Gastrocnemius medialis (tissue), 4 donors: Measurements from ENCODE around the gene NUB1. TPM values are rescaled to one million over a fixed set of nuclear protein-coding genes. Genes with fewer than 3 reads are reported as not detected.
A peak's percentile ranks its signal among the peaks of the same experiment; 100 is the strongest.

ENCODE experiments used
- ATAC-seq, 2 donors: fragments of 150-250 bp; one replicate each; pipeline ENCODE4 v1.9.1; 2016
- DNase-seq, 2 donors: peaks; one replicate each; pipeline ENCODE4 v3.0.0-alpha.2; 2019
- H3K27ac ChIP-seq, 4 donors: fragments of 200-600 bp; sonication (generic); 1 replicate in 1 of 4; 2 replicates in 3 of 4; pipeline ENCODE4 v1.5.1; 2016 to 2018; ENCODE audit warnings: mild to moderate bottlenecking in 2 of 4, moderate library complexity in 1 of 4
- H3K27me3 ChIP-seq, 3 donors: fragments of 200-600 bp; sonication (generic) in 2 of 3; 1 replicate in 1 of 3; 2 replicates in 2 of 3; pipeline versions ENCODE4 v1.5.1 to v1.6.0; 2016 to 2019; ENCODE audit warnings: mild to moderate bottlenecking in 1 of 3, moderate library complexity in 1 of 3
- H3K36me3 ChIP-seq, 2 donors: fragments of 200-600 bp; sonication (generic) in 1 of 2; one replicate each; pipeline ENCODE4 v1.5.1; 2017 to 2018
- H3K4me1 ChIP-seq, 2 donors: fragments of 200-600 bp; sonication (generic) in 1 of 2; one replicate each; pipeline ENCODE4 v1.5.1; 2016 to 2017; ENCODE audit warnings: mild to moderate bottlenecking in 2 of 2
- H3K4me3 ChIP-seq, 4 donors: fragments of 200-600 bp; sonication (generic) in 3 of 4; 1 replicate in 1 of 4; 2 replicates in 3 of 4; pipeline ENCODE4 v1.5.1; 2016 to 2019; ENCODE audit warnings: mild to moderate bottlenecking in 2 of 4
- H3K9me3 ChIP-seq, 3 donors: fragments of 200-600 bp; sonication (generic) in 2 of 3; 1 replicate in 1 of 3; 2 replicates in 2 of 3; pipeline ENCODE4 v1.5.1; 2016 to 2019
- CTCF ChIP-seq, 5 experiments: fragments of 450-650 bp in 3 of 5; fragments of 200-600 bp in 2 of 5; sonication (generic) in 2 of 5; IDR thresholded peaks in 4 of 5; conservative IDR thresholded peaks in 1 of 5; 1 replicate in 4 of 5; 2 replicates in 1 of 5; pipeline ENCODE4 v1.5.1; 2016 to 2019; ENCODE audit warnings: antibody characterized with exemption in 5 of 5, mild to moderate bottlenecking in 3 of 5, moderate library complexity in 3 of 5
- POLR2A ChIP-seq, 2 donors: fragments of 450-650 bp; IDR thresholded peaks; one replicate each; pipeline ENCODE4 v1.6.1; 2017; ENCODE audit warnings: antibody characterized with exemption in 2 of 2, mild to moderate bottlenecking in 2 of 2, moderate library complexity in 2 of 2
- in situ Hi-C, 4 donors: fragments of 200-750 bp; cut with MboI; loops; one replicate each; pipeline versions ENCODE4 v1.15.0 to v1.8.0; 2017; ENCODE audit warnings: low sequenced_read_pairs in 4 of 4
- intact Hi-C: fragments of 100-400 bp; cut with DNase I; formaldehyde crosslinking; loops from one replicate; pipeline ENCODE4 v1.15.1; 2023; ENCODE audit warnings: low total_unique reads
- total RNA-seq, 4 donors: library from RNA; depleted of rRNA; stranded (reverse); fragments of >200 nt; gene quantifications; one replicate each; pipeline versions ENCODE4 v1.1.0 to v1.2.3, GENCODE V29; 2016

Gene NUB1
- total RNA-seq, 4 donors from 2014 or later, result 45.3 to 59.0 (median 49.7) TPM

DNA sequence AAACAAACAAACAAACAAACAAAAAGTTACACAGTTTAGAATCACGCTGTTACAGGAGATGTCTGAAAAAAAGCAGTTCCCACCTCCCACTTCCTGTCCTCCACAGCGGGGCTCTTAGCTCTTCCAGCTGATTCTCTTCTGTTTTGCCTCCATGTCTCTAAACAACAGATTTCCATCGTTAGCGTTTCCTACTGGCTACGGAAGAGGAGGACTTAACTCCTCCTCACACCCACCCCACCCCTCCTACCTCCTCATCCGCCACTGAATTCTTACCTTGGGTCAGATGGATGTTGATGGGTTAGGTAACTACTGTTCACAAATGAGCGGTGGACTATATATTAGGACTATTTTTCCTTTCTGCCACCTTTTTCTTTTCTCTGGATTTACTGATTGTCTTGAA lies 36.8 kb upstream of the NUB1 start:
- DNase-seq (no peak), ATAC-seq (no peak)
- no peak overlapping the region for H3K27ac ChIP-seq
- intact Hi-C loops, result loop anchor here (10.0 kb wide), 2 partner anchors 110 to 410 kb away; no protein-coding TSS in a partner anchor
- no peaks in the 10 kb centered on the region for H3K36me3 ChIP-seq
- peak overlapping the region in 1 of 4 donors; percentile 21 for H3K4me3 ChIP-seq
- peaks cover 10 to 16% (median 15%) of the 10 kb centered on the region in 3 donors for H3K27me3 ChIP-seq
- H3K9me3 ChIP-seq, result no peaks in the 10 kb centered on the region
- peaks cover 0 to 4% of the 10 kb centered on the region in 2 donors for H3K4me1 ChIP-seq
- in situ Hi-C loops, result loop anchor here in 1 of 4 donors (5.0 kb wide), 1 partner anchor 47 kb away; no protein-coding TSS in a partner anchor
- TF ChIP-seq POLR2A (IDR thresholded peaks at IDR 0.05) (no peak), CTCF (IDR thresholded peaks at IDR 0.05 in 4 of 5, conservative IDR thresholded peaks at IDR 0.05 in 1 of 5) (no peak)

GRCh38 chr7:151306374-151306773 lies 35.2 kb upstream of the NUB1 start:
- no peak for TF ChIP-seq POLR2A (IDR thresholded peaks at IDR 0.05)
- Histone ChIP-seq H3K9me3 (no peaks in the 10 kb centered on the region), H3K4me1 (peaks cover 0 to 4% of the 10 kb centered on the region in 2 donors), H3K36me3 (no peaks in the 10 kb centered on the region), H3K4me3 (no peak overlapping the region), H3K27me3 (peaks cover 10 to 16% (median 15%) of the 10 kb centered on the region in 3 donors), H3K27ac (no peak overlapping the region)
- in situ Hi-C loops, result loop anchor here in 1 of 4 donors (5.0 kb wide), 1 partner anchor 46 kb away; no protein-coding TSS in a partner anchor
- no peak for ATAC-seq
- no peak for DNase-seq
- intact Hi-C loops, result loop anchor here (10.0 kb wide), 2 partner anchors 112 to 412 kb away; no protein-coding TSS in a partner anchor

DNA sequence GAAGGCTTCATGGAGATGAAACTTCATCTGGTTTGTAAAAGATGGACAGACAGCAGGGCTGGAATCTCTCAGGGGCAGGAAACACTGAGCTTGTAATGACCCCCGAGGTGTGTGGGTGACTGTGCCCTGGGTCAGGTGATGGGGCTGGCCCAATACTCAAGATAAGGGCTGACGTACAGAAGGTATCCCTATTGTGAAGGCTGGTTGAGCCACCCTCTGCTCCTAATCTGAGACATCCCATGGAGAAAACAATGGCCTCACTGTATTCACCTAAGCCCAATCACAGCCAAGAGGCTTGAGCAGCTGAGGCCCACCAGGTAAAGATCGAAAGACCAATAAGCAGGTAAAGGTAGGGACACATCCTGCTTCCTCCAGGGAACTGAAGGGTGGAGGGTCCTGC lies 34.8 kb upstream of the NUB1 start:
- intact Hi-C loops (loop anchor here (10.0 kb wide), 2 partner anchors 112 to 412 kb away; no protein-coding TSS in a partner anchor), in situ Hi-C loops (loop anchor here in 1 of 4 donors (5.0 kb wide), 1 partner anchor 45 kb away; no protein-coding TSS in a partner anchor)
- H3K27ac ChIP-seq, result no peak overlapping the region
- peaks cover 10 to 16% (median 15%) of the 10 kb centered on the region in 3 donors for H3K27me3 ChIP-seq
- peaks cover 0 to 4% of the 10 kb centered on the region in 2 donors for H3K4me1 ChIP-seq
- no peak overlapping the region for H3K4me3 ChIP-seq
- TF ChIP-seq CTCF (IDR thresholded peaks at IDR 0.05 in 4 of 5, conservative IDR thresholded peaks at IDR 0.05 in 1 of 5) (no peak), POLR2A (IDR thresholded peaks at IDR 0.05) (no peak)
- DNase-seq, result no peak
- ATAC-seq, result no peak
- no peaks in the 10 kb centered on the region for H3K36me3 ChIP-seq
- H3K9me3 ChIP-seq, result no peaks in the 10 kb centered on the region

DNA sequence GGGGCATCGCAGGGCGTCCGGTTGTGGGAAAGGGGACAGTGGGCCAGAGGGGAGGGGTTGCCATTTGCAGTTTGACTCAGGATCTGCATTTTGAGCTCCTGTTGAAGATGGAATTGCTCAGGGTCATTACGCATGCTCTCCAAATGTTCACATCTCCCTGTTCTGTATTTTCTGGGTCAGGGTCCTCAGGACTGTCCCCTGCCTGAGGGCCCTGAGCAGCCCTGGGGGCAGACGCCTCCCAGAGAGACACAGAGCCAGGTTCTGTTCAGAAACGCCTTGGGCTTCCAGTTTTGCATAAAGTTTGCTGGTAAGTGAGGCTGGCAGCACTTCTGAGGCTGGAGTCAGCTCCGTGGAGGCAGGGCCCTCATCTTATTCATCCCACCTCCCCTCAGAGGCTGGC lies 34.1 kb upstream of the NUB1 start:
- no peak for ATAC-seq
- no peak overlapping the region for H3K4me3 ChIP-seq
- TF ChIP-seq CTCF (IDR thresholded peaks at IDR 0.05 in 4 of 5, conservative IDR thresholded peaks at IDR 0.05 in 1 of 5), result no peak
- peaks cover 10 to 15% (median 15%) of the 10 kb centered on the region in 3 donors for H3K27me3 ChIP-seq
- no peaks in the 10 kb centered on the region for H3K9me3 ChIP-seq
- no peak overlapping the region for H3K27ac ChIP-seq
- intact Hi-C loops, result loop anchor here (10.0 kb wide), 2 partner anchors 113 to 413 kb away; no protein-coding TSS in a partner anchor
- no peak for DNase-seq
- H3K36me3 ChIP-seq, result no peaks in the 10 kb centered on the region
- peaks cover 0 to 4% of the 10 kb centered on the region in 2 donors for H3K4me1 ChIP-seq
- in situ Hi-C loops, result loop anchor here in 1 of 4 donors (5.0 kb wide), 1 partner anchor 45 kb away; no protein-coding TSS in a partner anchor

DNA sequence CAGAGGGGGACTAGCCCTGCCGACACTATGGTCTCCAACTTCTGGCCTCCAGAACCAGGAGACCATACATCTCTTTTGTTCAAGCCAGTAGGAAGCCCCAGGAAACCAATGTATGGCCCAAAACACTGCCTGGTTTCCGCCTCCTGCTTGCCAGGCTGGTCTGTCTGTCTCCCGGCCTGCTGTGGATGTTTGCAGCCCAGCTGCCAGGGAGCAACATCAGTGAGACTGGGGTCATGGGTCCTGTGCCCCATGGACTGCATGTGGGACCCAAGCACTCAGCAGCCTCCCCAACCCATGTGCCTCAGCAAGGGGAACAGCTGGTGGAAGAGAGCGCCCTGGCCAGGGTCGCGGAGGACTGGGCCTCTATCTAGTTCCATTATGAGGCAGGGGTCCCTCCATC lies 33.4 kb upstream of the NUB1 start:
- no peaks in the 10 kb centered on the region for H3K9me3 ChIP-seq
- no peak for ATAC-seq
- H3K4me1 ChIP-seq, result peaks cover 0 to 1% of the 10 kb centered on the region in 2 donors
- peaks cover 10 to 13% (median 12%) of the 10 kb centered on the region in 3 donors for H3K27me3 ChIP-seq
- intact Hi-C loops, result loop anchor here (10.0 kb wide), 2 partner anchors 113 to 413 kb away; no protein-coding TSS in a partner anchor
- in situ Hi-C loops, result loop anchor here in 1 of 4 donors (5.0 kb wide), 1 partner anchor 44 kb away; no protein-coding TSS in a partner anchor
- no peaks in the 10 kb centered on the region for H3K36me3 ChIP-seq
- TF ChIP-seq CTCF (IDR thresholded peaks at IDR 0.05 in 4 of 5, conservative IDR thresholded peaks at IDR 0.05 in 1 of 5) (no peak), POLR2A (IDR thresholded peaks at IDR 0.05) (no peak)
- no peak for DNase-seq
- H3K27ac ChIP-seq, result no peak overlapping the region
- no peak overlapping the region for H3K4me3 ChIP-seq
